ENCODE results near the gene KHDC4. TPM values are rescaled to one million over a fixed set of nuclear protein-coding genes. Genes with fewer than 3 reads are reported as not detected.
A peak's percentile ranks its signal among the peaks of the same experiment; 100 is the strongest.

Gene KHDC4
- total and polyA plus RNA-seq, 2 of the 13 experiments (the other 11 are each of a cell fraction or from before 2014, with no cell fraction given), result 33.5 to 92.0 TPM

GRCh38 chr1:155967341-155968050, 33.3 kb upstream of the KHDC4 start (continued):
- no peak for TF ChIP-seq ZFP36 (IDR thresholded peaks at IDR 0.05; ENCODE audit: borderline replicate concordance, low read depth, low read length, partially characterized antibody)

GRCh38 chr1:155966750-155967149, 32.5 kb upstream of the KHDC4 start:
- intact Hi-C loops (cut with micrococcal nuclease; ENCODE audit: unreplicated experiment) (loop anchor here (1.0 kb wide), 1 partner anchor 15 kb away; no protein-coding TSS in a partner anchor), in situ Hi-C loops (cut with HindIII; ENCODE audit: extremely low pct_ligation_motif_present, low pct_unique_long_range_greater_than_20kb) (no loop called here)
- Histone ChIP-seq H3K27ac (ENCODE audit: extremely low read length, insufficient read depth, low read length) (peak overlapping the region; percentile 86), H3K4me1 (ENCODE audit: insufficient read depth, low read length) (peaks cover 60% of the 10 kb centered on the region), H3K9ac (ENCODE audit: insufficient read depth, low read depth, low read length) (no peak overlapping the region), H3K27me3 (ENCODE audit: control insufficient read depth in 1 of 2, insufficient read depth in 2 of 2, low read length in 2 of 2) (no peaks in the 10 kb centered on the region), H3K36me3 (replicated peaks in 1 of 2; ENCODE audit: control insufficient read depth in 1 of 2, insufficient read depth in 2 of 2, low read length in 2 of 2) (peaks cover 30 to 60% of the 10 kb centered on the region in 2 experiments), H3K4me3 (replicated peaks in 1 of 3; ENCODE audit: insufficient read depth in 1 of 3, low read depth in 2 of 3, low read length in 3 of 3) (no peak overlapping the region), H3K9me3 (ENCODE audit: low read length) (no peaks in the 10 kb centered on the region), H2AFZ (ENCODE audit: low read length) (no peak overlapping the region), H3K79me2 (ENCODE audit: insufficient read depth, low read length) (peaks cover 21% of the 10 kb centered on the region), H3K4me2 (ENCODE audit: low read depth, low read length) (0 out of 2 replicates have a peak overlapping the region, but pooled peaks have one; percentile 52), H4K20me1 (ENCODE audit: insufficient read depth, low read length) (no peaks in the 10 kb centered on the region; the same call in 1 of the 2 replicates)
- ATAC-seq (no peak; the same call in 2 of the 3 replicates), DNase-seq (ENCODE audit: low spot score) (no peak), FAIRE-seq (no peak)
- POLR2A ChIA-PET, result interaction anchor here (1.5 to 5.0 kb wide), 5 partner anchors 11 to 28 kb away, joined by 4 to 64 read pairs (median 18); partner anchors contain the start of gene ARHGEF2
- BruUV-seq (replicated peaks), result no TSS peak
- TF ChIP-seq ZNF414 (CRISPR knock-in tag; IDR thresholded peaks at IDR 0.05) (peak; percentile 45; the same call in 1 of the 2 replicates), GABPA (IDR thresholded peaks at IDR 0.05; ENCODE audit: low read depth, low read length) (no peak), GABPA (CRISPR knock-in tag; IDR thresholded peaks at IDR 0.05; ENCODE audit: low read depth) (no peak), ZNF556 (CRISPR knock-in tag; IDR thresholded peaks at IDR 0.05; ENCODE audit: borderline replicate concordance) (0 out of 2 replicates have a peak, but pooled peaks have one; percentile 10), ZBTB21 (CRISPR knock-in tag; IDR thresholded peaks at IDR 0.05) (no peak), IRF9 (CRISPR knock-in tag; IDR thresholded peaks at IDR 0.05; ENCODE audit: borderline replicate concordance) (no peak), FOXO4 (CRISPR knock-in tag; conservative IDR thresholded peaks at IDR 0.05) (0 out of 2 replicates have a peak, but pooled peaks have one; percentile 84), TFAP4 (IDR thresholded peaks at IDR 0.05; ENCODE audit: borderline replicate concordance, low read depth) (no peak), ZFP36 (IDR thresholded peaks at IDR 0.05; ENCODE audit: borderline replicate concordance, low read depth, low read length, partially characterized antibody) (no peak), ZNF563 (CRISPR knock-in tag; IDR thresholded peaks at IDR 0.05) (peak; percentile 12; the same call in 1 of the 2 replicates), MTERF4 (CRISPR knock-in tag; IDR thresholded peaks at IDR 0.05) (0 out of 2 replicates have a peak, but pooled peaks have one; percentile 20), ELF4 (CRISPR knock-in tag; IDR thresholded peaks at IDR 0.05; ENCODE audit: borderline replicate concordance) (no peak), TCF12 (IDR thresholded peaks at IDR 0.05) (no peak), TCF12 (CRISPR knock-in tag; IDR thresholded peaks at IDR 0.05) (peak; percentile 9; the same call in 1 of the 2 replicates), TGIF2 (CRISPR knock-in tag; IDR thresholded peaks at IDR 0.05) (no peak), ZNF703 (CRISPR knock-in tag; IDR thresholded peaks at IDR 0.05; ENCODE audit: borderline replicate concordance) (no peak)
- CTCF ChIA-PET (ENCODE audit: low intra/inter-chr PET ratio, low total read pairs), result no interaction called here
- WGBS (ENCODE audit: low lambda C conversion rate), result 94% methylated on average over 7 of the region's 7 CpGs
